HG03108 (cell line): ENCODE results near the gene MAST4.

Experiments used
- ATAC-seq: cut with Tn5 transposase; IDR thresholded peaks from one replicate; pipeline ENCODE4 v1.9.1; 2021; ENCODE audit warnings: moderate library complexity; ENCODE audit not compliant: unreplicated experiment

The MAST4 gene

DNA sequence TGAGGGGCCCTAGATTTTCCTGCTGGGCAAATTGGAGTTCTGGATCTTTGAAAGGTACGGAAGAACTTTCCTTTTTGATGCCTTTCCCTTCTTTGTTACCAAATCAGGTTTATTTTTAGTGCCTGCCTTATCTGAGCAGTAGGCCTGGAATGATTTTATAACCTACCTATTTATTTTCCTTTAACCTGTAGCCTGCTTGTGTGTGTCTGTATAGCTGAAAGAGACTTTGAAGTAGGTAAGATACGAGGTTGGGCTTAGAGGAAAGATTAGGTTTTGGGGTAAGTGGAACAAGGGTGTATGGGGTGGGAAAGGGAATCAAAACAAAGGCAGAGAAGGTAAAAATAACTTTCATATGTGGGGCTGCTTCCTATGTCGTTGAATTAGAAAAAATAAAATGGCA is 389.2 kb downstream of the MAST4 start:
- no peak for ATAC-seq

DNA sequence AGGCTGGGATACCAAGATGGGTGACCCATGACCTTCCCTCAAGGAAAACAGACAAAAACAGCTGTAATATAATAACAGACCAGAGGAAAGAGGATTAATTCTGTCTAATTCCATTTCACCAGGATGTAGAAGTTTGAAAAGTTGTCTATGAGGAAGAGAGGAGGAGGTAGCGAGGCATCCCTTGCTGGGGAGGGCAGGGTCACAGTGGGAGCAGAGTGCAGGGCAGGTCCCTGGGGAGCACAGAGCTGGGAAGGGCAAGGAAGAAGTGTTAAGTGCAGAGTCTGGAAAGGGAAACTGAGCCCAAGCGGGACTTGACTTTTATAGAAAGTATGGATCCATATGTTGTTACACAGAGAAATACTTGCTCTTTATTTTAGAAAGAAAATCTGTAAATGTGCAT is 389.8 kb downstream of the MAST4 start:
- no peak for ATAC-seq

DNA sequence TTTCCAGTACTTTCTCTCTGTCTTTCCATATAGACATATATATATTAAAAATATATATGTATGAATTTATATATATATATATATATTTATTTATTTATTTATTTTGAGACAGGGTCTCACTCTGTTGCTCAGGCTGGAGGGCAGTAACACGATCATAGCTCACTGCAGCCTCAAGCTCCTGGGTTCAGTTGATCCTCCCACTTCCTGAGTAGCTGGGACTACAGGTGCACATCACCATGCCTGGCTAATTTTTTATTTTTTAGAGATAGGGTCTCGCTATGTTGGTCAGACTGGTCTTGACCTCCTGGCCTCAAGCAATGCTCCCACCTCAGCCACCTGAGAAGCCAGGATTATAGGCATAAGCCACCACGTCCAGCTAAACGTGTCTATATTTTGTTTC is 390.3 kb downstream of the MAST4 start:
- ATAC-seq: no peak

DNA sequence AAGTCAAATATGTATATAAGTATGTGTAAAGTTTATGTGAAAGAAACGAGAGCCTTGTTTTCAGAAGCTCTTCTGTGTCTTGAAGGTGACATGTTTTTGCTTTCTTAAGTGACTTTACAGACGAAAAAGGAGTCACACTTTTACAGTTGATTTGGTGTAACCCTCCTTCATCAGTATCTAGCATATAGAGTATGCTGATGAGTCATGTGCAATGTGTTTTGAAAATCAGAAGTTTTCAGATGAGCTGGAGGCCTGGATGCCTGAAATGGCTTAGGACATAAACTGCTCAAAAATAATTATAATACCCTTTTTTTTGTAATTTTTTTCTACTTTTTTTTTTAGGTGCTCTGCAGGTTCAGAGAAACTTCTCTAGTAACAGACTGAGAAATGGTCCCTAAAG is 390.9 kb downstream of the MAST4 start:
- ATAC-seq: no peak

DNA sequence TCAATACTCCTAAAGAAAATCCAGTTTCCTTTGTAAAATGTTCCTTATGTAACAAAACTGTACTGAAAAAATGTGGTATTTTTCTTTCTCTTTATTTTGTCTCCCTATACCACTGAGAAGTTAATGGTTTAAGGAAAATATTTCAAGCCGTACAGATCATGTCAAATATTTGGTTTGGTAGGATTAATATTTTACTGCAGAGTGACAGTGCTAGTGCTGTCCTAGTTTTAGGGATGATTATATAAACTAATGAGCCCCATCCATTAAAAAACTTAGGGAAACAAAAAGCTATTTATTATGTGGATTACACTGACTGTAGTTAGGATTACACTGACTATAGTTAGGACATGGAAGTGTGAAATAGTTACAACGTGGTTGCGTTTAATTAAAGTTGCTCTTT is 391.3 kb downstream of the MAST4 start:
- ATAC-seq: no peak

DNA sequence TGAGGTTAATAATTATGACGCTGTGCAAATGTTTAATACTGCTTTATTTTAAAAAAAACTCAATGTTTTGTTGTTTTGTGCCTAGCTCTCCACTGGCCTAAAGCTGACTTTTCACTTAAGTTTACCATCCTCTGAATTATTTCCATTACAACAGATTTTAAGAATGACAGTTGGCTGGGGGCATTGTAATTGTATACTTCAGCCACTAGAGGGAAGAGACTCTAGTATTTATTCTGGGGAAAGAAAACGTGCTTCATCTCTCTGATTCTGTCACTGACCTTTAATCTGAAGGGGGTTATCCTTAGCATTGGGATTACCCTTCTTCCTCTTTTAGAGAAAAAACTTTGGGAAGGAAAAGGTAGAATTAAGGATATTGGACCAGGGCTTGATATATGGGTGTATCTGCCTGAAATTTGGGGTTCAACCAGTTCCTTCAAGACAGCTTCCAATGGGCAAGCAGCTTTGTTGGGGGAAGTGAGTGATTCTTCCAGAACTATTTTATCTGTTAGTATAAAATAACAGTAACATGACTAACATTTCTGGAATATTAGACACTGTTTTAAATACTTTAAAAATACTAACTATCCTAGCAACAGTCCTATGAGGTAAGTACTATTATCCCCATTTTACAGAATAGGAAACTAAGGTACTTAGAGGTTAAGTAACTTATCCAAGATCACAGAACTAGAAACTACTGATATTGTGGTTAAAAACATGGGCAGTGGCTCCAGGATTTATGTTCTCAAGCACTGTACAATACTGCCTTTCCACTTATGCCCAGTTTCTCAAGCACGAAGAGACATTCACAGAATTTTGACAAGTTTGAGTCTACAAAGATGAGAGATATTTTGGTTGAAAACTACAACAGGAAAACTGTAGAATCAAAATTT is 392.0 kb downstream of the MAST4 start:
- ATAC-seq: no peak

DNA sequence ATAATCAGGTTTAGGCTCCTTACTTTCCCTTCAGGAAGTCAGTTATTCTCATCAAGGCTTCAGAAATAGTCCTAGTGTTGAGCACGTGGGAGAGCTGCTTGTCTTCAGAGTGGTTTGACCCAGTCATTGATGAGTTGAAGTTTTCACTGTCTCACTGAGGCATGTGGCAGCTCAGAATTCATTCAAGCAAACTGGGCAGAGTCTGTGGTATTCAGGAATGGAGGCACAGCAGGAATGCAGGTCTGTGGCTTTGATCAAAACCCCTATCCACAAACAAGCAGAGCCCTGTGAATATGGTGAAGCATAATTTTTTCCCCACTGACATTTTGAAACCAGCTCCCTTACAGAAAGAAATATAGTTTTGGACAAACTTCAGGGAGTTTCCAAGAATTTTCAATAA is 393.1 kb downstream of the MAST4 start:
- no peak for ATAC-seq

DNA sequence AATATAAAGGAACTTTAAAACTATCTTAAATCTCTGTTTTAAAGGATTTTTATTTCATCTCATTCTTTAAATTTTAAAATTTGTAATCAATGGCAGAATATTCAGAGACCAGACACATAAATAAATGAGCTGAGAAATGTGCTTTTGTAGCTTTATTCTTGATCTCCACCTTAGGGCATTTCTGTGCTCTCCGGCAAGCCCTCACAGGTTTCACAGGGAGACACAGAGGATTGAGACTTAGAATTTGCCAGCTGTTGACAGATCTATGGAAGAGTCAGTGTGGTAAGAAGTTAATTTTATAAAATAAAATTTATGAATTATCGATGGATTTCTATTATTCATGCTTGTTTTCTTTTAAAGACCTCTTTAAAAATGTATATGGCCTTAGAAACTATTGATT is 393.6 kb downstream of the MAST4 start:
- ATAC-seq: no peak

DNA sequence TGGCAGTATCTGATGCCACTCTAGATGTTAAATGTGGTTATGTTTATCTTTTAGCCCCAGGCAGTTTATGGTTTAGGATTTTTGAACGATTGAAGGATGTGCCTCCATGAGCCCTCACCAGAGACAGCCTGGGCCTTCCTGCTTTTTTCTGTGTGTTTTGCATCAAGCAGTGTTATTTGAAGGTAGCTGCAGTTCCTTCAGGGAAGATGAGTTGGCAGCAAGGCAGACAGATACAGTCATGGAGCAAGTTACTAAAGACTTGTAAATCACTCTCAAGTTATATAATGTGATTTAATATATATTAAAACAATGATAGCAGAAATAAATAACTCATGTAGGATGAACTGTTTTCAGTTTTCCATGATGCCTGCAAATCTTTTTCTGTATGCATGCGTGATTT is 395.6 kb downstream of the MAST4 start:
- ATAC-seq: no peak

DNA sequence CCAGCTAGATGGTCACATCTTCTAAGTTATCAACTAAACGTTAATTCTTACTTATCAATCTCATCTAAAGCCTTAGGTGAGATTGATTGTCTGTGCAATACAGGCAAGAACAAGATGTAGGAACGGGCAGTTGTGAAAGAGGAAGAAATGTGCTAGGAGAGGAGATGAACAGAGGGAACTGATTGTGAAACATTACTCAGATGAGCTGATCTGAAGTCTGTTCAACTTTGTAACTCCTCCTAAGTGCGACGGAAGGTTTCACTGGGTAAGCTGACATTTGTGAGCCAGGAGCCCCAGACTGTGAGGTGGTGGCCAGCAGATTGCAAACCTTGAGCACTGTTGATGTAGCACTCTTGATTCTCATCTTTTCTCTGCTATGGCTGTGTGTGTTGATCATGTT is 396.4 kb downstream of the MAST4 start:
- ATAC-seq: no peak

DNA sequence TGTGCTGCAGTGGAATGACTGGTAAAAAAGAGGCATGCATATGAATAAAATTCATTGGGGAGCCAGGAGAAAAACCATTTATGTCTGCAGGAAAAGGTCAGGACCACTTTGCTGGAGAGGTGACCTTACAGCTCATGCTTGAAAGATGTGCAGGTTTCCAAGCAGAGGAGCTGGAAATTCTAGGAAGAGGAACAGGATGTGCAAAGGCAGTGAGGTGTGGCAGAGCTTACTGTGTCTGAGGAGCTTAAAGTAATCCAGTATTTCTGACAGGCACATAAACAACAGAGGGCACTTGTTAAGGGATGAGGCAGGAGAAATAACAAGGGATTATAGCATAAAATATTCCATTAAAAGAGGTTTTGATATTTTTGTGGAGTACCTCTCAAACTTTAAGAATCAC is 397.3 kb downstream of the MAST4 start:
- no peak for ATAC-seq

DNA sequence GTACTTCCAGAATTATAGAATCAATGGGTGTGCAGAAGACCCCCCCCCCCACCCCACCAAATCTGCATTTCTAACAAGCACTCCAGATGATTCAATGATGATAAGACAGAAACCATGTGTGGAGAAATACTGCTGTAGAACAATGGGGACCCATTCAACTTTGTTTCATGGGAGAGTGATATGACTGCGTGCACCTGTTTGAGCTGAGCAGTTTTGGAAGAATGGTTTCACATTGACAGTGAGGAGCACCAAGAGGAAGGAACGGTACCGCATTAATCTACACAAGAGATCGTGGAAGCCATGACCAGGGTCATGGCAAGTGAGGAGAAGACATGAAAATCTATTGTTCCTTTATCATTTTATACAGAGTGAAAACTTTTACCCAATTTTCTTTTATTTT is 397.7 kb downstream of the MAST4 start:
- no peak for ATAC-seq

DNA sequence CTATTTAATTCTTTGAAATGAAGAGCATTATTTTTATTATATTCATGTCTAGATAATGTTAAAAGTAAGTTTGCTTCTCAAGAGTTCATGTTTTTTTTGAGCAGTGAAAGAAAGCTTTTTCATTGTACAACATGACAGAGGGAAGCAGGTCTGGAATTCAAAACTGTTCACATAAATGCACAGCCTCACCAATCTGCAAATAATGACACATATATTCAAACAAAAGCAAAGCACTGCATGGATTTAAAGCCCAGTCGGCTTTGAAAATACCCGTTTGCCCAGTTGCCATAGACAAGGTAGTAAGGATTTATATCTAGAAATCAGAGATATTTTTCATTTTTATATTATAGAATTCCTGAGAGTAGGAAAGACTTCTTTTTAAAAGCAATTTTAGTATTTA is 398.6 kb downstream of the MAST4 start:
- ATAC-seq: no peak

DNA sequence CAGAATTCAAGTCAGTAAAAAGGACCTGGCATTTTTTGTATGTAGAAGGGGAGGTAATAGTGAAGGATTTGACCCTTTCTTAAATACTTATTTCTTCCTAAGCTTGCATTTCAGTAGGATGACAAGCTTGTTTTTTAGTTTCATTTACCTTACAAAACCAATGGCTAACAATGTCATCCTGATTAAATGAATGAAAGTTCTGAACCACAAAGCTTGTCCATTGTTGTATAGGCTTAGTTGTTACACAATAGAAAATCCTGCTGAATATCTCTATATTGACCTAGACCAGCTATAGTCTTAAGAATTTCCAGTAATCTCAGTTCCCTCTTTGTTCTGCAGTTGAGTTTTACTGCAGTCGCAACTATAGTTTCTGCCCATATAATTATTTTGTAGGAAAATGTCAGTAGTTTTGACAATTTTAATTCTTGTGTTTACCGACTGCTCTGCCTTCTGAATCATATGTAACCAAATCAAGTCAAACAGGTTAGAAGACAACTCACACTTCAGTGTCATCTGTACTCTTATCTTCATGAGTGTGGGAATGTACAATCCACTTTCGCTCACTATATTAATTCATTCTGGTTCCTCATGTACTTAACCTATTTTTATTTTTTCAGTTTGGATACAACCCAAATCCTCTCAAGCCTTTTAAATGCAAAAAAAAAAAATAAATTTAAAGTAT is 404.7 kb downstream of the MAST4 start:
- ATAC-seq: no peak

DNA sequence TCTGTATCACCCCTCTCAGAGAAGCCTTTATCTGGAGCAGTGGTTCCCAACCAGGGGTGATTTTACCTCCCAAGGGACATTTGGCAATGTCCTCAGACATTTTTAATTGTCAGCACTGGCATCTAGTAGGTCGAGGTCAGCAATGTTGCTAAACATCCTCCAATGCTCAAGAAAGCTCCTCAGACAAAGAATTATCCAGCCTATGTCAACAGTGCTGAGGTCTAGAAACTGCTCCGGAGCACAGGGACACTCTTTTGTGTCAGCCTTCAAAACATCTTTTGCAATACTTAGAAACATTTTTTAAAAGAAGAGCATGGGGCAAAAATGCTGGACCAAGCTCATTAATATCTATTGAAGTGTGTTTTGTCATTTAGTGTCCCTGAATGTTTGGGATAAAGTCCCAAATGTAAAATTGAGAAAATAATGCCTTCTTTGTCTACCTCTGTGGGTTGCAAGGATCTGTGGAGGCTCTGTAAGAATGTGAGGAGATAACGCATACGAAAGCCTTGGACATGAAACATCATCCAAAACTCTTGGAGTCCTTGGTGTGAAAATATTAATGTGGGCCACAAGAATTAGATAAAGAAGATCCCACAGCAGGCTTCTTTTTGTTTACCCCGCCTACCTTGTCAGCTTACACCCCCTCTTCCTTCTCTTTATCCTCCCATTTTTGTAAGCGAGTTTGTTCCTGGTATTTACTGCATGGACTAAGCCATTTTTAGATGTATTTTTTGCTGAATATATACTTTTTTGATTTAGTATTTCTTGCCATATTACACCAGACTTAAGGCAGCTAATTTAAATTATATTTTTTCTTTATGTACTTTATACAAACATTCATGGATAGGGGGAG is 406.9 kb downstream of the MAST4 start:
- no peak for ATAC-seq

DNA sequence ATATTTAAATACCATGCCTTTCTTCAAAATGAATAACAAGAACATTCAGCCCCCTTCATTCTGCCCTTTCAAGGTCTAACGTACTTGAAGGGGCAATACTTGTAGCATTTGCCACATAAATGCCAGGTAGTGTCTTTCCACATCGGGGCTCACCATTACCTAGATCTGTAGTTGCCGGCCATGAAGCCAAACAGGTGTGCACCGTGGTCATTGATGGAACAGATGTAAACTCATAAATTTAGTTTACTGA is 407.4 kb downstream of the MAST4 start:
- no peak for ATAC-seq

DNA sequence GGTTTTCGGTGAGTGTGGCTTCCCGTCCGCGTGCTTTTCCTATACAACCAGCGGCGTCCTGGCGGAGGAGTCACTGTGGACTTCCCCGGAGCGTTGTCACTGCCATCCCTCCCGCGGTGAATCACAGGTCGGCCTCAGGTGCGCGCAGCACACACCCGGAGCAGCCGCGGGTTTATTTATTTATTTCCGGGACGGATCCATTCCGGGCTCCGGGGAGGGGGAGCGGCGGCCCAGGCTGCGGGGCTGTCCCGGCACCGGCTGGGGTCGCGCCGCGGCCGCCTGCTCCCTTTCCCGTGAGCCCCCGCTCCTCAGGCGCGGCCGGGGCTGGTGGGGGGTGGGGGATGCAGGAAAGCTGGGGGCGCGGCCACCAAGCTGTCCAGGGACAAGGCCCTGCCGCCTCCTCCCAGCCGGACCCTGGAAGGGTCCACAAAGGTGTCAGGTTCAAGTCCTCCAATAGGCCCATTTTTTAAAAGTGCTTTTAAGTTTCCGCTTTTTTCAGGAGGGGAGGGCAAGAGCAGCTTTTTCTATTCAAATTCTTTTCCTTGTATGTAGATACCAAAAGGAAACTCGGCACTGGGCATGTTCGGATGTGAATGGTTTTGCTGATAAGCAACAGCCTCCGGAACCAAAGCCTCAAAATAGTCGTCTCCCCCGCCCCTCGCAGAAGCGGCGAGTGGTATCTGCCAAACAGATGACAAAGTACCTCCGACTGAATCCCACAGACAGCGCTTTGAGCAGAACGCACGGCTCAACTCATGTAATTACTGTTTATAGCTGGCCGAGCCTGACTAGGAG is 407.9 kb downstream of the MAST4 start:
- no peak for ATAC-seq

DNA sequence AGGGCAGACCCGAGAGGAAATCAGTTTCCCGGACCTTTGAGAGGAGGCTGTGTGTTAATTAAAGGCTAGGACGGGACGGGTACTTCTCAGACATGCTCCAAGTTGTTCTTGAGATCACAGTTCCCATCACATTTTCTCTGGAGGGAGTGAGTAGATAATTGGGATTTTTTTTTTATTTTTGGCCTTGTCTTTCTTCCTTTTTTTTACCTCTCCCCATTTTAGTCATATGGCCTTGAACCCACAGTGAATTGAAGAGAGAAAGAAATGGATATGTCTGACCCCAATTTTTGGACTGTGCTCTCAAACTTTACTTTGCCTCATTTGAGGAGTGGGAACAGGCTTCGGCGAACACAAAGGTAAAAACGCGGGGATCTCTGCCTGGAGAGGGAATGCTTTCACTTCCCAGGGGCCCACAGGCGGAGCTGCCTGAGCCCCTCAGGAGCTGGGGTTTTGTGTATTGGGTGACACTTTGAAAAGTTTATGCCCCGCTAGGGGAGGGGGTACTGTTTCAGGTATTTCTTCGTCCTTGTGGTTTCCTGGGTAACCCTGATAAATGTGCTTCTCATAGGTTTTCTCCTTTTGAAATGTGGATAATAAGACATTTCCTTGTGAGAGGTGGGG is 408.6 kb downstream of the MAST4 start:
- ATAC-seq: no peak

DNA sequence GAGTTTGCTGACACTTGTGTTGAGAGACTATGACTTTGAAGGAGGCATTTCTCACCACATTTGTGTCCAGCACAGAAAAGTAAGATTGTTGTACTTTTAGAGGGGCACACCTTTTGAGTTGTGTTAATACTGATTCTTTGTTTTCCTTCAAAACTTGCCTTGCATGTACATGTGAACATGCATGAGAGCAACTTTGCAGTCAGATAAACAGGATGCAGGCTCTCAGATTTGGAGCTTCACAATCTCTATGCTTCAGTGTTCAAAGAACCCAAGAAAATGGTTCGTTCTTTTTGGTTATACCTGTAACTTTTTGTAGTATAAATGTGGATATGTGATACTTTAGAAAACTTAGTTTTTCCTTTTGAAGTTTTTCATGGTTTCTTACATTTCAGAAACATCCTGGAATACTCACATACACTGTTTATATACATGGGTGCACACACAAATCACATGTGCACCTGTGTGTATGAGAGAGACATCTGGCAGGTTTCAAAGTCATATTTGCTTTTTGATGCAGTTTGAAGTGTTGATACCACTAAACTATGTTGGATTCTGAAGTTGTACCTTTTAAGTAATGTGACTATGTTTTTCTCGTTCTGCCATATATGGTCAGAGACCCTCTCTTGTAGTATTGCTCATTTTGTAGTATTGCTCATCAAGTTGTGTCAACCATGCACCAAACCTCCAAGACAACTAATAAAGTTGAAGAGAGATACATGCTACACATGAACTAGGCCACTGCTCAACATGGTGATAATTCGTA is 409.7 kb downstream of the MAST4 start:
- no peak for ATAC-seq

DNA sequence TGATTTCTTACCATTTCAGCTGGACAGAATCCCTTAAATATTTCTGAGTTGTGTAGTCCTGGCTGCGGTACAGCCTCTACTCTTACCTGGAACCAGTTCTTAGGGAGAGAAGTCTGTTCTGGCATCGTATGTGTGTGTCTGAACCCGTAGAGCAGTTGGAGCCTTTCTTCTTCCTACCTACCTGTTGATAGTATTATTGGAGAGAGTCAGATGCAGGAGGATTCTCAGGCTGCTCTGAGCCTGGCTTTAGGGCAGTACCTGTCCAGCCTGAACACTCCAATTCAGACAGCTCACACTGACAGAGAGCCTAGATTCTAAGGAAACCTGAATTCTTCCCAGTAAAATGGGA is 410.3 kb downstream of the MAST4 start:
- no peak for ATAC-seq
